CD1c-positive myeloid dendritic cell (primary cell): ENCODE data around the gene CDKN1C.

ENCODE experiments used
- DNase-seq: peaks from one replicate; pipeline ENCODE4 v3.0.0-alpha.2; 2016; ENCODE audit errors: extremely low spot score

The CDKN1C gene

GRCh38 chr11:2870460-2870859 is 15.1 kb downstream of the CDKN1C start:
- DNase-seq, result no peak

GRCh38 chr11:2869561-2870427 is 15.8 kb downstream of the CDKN1C start:
- no peak for DNase-seq

GRCh38 chr11:2869134-2869526 is 16.4 kb downstream of the CDKN1C start:
- DNase-seq, result no peak

- peak; percentile 5 for DNase-seq
These were observed 17.0 kb downstream of the CDKN1C start for GRCh38 chr11:2868506-2869133.

- no peak for DNase-seq
These were observed 17.7 kb downstream of the CDKN1C start for GRCh38 chr11:2867722-2868505.

- DNase-seq, result no peak
These were observed 18.4 kb downstream of the CDKN1C start for GRCh38 chr11:2867142-2867541.

- no peak for DNase-seq
These were observed 19.5 kb downstream of the CDKN1C start for GRCh38 chr11:2865922-2866577.

GRCh38 chr11:2864901-2865300 is 20.7 kb downstream of the CDKN1C start:
- no peak for DNase-seq

GRCh38 chr11:2863276-2863618 is 22.3 kb downstream of the CDKN1C start:
- no peak for DNase-seq

- DNase-seq, result peak; percentile 34
These were observed 22.9 kb downstream of the CDKN1C start for GRCh38 chr11:2862395-2863275.

- peak; percentile 46 for DNase-seq
These were observed 24.9 kb downstream of the CDKN1C start for GRCh38 chr11:2860636-2861035.

- DNase-seq, result no peak
These were observed 25.9 kb downstream of the CDKN1C start for GRCh38 chr11:2859699-2860037.

- DNase-seq, result no peak
These were observed 26.4 kb downstream of the CDKN1C start for GRCh38 chr11:2858995-2859698.

- DNase-seq, result no peak
These were observed 27.7 kb downstream of the CDKN1C start for GRCh38 chr11:2857918-2858317.

- no peak for DNase-seq
These were observed 28.3 kb downstream of the CDKN1C start for GRCh38 chr11:2857276-2857675.

- DNase-seq, result no peak
These were observed 30.4 kb downstream of the CDKN1C start for GRCh38 chr11:2855162-2855561.

- DNase-seq, result no peak
These were observed 31.5 kb downstream of the CDKN1C start for GRCh38 chr11:2853997-2854560.

GRCh38 chr11:2853401-2853800 is 32.2 kb downstream of the CDKN1C start:
- no peak for DNase-seq

GRCh38 chr11:2849994-2850770 is 35.4 kb downstream of the CDKN1C start:
- no peak for DNase-seq
